Right renal cortex interstitium (tissue), 3 donors: Measurements from ENCODE around the gene DPP7. TPM values are rescaled to one million over a fixed set of nuclear protein-coding genes. Genes with fewer than 3 reads are reported as not detected.
A peak's percentile ranks its signal among the peaks of the same experiment; 100 is the strongest.
"Not testable (repeated sequence)": the region's sequence is repeated elsewhere in the genome, so short reads cannot be mapped to it uniquely, and the experiment has no call there.

Experiments
- DNase-seq, 3 donors: peaks; one replicate each; pipeline ENCODE4 v3.0.0-alpha.2; 2013; ENCODE audit warnings: low read depth in 3 of 3, low spot score in 2 of 3
- polyA plus RNA-seq, 3 donors: library from polyadenylated mRNA; unstranded; fragments of 120-200 nt; gene quantifications; one replicate each; pipeline ENCODE4 v1.2.1, GENCODE V29; 2013; ENCODE audit not compliant: insufficient read length in 3 of 3

Gene DPP7
- polyA plus RNA-seq, 3 donors = 11.8 to 19.8 (median 11.9) TPM

DNA sequence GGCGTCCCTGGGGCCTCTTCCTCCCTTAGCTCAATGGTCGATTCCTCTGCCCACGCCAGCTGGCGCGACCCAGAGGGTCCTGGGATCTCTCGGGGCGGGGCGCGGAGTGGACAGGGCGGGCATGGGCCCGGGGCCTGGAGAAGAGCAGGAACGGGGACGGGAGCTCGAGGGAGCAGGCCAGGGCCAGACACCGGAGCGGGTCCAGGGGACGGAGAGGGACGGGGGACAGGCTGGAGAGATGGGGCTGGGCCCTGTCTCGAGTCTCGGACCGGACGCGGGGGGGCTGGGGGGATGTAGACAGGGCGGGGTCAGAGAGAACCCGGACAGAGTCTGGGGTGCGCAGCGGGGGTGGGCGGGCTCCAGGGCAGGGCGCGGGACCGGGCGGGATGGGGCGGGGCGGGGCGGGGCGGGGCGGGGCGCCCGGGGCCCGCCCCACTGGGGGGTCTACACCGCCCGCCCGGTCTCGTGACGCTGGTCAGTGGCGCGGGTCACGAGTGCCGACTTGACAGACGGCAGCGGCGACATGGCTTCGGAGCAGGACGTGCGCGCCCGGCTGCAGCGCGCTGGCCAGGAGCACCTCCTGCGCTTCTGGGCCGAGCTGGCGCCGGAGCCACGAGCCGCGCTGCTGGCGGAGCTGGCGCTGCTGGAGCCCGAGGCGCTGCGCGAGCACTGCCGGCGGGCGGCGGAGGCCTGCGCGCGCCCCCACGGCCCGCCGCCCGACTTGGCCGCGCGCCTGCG is 37.4 kb downstream of the DPP7 start, which contains the start of gene UAP1L1:
Gene UAP1L1, plus strand, starts transcription at position 508 of the 738 bp plus-strand sequence. Its CDS starts 16 bp downstream, at position 524.
- no peak for DNase-seq

DNA sequence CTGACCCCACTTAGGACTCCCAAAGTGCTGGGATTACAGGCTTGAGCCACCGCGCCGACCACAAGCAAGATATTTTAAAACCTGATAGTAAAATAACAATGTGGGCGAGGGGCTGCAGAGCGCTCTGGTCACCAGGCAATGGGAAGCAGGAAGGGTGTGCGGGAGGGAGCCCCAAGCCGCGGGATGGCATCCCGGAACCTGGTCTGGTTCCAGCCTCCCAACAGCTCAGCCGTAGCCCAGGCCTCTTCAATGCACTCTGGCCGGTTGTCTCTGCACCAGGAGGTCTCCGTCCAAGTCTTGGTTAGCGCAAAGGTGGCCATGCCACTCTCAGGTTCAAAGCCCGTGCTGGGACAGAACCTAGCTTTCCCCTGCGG is 37.9 kb downstream of the DPP7 start:
- no peak for DNase-seq

DNA sequence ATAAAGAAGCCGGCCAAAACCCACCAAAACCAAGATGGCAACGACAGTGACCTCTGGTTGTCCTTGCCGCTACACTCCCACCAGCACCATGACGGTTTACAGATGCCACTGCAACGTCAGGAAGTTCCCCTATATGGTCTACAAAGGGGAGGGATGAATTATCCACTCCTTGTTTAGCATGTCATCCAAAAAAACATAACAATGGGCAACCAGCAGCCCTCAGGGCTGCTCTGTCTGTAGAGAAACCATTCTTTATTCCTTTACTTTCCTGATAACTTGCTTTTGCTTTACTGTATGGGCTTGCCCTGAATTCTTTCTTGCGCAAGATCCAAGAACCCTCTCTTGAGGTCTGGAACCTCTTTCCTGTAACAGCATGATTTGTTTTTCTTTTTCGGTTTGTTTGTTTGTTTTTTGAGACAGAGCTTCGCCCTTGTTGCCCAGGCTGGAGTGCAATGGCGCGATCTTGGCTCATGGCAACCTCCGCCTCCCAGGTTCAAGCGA is 39.2 kb downstream of the DPP7 start:
- no peak for DNase-seq

DNA sequence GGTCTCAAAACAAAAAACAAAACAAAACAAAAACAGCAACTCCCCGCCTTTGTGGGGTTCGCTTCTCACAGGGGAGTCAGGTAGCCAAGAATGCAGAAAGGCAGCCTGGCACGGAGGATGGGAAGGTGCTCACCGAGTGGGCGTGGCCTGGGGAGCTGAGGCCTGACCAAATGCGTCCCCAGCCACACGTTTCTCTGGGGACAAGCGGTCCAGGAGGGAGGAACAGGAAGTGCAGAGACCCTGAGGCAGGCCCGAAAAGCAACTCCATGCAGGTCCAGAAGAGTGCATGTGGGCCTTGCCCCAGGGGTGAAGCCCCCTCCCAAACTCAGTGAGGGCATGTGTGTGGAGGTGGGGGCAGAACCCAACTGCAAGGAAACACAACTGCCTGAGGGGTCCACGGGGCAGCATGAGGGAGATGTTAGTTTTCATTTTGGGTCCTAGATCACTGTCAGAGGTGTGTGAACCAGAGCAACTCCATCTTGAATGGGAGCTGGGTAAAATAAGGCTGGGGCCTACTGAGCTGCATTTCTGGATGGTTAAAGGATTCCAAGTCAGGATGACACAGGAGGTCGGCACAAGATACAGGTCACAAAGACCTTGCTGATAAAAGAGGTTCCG is 39.8 kb downstream of the DPP7 start:
- DNase-seq = no peak

DNA sequence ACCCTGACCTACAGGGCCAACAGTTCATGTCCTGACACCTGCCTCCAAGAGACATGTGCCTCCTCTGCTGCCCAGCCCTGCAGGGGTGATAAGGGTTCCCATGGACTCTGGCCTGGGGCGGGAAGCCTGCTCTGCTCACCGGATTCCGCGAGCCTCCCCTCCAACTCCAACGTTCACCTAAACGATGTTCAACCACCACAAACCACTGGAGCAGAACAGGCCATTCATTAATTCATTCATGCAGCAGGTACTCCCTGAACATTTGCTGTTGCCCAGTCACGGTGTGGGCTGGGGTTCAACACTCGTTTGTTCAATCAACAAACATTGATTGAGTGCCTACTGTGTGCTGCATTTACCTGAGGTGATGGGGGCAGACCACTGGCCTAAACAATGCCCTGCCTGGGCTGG is 40.5 kb downstream of the DPP7 start:
- DNase-seq = no peak

DNA sequence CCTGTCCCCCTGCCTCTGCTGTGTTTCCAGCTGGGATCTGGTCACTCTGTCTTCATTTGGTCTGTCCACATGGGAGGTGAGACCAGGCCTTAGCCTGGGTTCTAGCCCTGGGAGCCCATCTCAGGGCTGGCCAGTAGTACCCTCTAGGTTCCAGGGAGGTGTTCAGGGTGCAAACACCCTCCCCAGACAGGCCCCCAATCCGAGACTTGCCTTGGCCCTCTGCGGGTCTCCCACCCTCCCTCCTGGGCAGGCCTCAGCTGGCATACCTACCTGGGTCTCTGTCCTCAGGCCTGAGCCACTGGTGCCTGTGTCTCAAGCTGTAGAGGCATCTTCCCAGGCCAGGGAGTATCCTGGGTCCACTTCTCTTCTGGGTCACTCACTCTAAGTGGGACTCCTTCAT is 43.3 kb downstream of the DPP7 start:
- DNase-seq = no peak

DNA sequence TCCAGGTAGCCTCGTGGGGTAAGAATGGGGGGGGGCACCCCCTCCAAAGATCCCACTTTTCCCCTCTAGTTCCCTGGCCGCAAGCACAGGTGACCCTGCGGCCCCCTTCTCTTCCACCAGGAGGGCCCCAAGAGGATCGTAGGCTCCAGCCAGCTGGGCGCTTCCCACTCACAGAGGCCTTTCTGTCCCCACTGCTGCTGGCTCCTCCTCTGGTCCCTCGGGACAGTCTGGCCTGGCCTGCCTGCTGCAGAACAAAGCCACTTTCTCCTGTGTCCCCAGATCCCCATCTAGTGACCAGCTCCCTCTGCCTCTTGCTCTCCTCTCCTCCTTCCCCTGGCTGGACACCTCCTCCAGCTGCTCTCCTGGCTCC is 43.6 kb downstream of the DPP7 start:
- no peak for DNase-seq

DNA sequence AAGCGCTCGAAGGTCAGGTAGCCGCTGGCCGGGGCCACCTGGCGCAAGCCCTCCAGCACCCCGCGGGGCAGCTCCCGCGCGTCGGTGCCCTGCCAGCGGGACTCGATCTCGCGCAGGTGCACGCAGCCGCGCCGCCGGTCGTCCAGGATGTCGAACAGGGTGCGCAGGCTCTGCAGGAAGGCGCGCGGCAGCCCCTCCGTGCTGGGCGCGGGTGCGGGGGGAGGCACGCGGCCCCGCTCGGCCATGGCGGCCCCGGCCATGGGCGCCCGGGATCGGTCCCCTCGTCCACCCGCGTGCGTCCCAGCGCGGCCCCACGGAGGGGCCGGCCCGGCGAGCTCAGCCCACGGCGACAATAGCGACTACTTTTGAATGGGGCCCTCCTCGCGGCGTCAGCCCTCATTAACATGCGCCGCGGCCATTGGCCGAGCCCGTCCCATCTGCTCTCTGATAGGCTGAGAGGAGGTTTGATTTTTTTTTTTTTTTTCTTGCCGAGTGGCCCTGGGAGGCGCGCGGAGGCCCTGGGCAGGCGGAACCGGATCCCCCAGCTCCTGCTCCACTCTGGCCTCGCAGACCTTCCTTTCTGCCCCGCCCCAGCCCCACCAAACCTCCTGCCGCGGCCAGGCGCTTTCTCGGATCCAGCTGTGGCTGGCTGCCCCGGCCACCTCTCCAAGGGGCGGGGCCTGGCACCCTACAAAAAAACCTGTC is 44.2 kb downstream of the DPP7 start, which contains the start of gene SAPCD2:
Gene SAPCD2, minus strand, starts transcription at position 357 of the 705 bp plus-strand sequence. Its CDS starts 97 bp downstream, at position 260.
- DNase-seq = peak in 1 of 3 donors; percentile 69

DNA sequence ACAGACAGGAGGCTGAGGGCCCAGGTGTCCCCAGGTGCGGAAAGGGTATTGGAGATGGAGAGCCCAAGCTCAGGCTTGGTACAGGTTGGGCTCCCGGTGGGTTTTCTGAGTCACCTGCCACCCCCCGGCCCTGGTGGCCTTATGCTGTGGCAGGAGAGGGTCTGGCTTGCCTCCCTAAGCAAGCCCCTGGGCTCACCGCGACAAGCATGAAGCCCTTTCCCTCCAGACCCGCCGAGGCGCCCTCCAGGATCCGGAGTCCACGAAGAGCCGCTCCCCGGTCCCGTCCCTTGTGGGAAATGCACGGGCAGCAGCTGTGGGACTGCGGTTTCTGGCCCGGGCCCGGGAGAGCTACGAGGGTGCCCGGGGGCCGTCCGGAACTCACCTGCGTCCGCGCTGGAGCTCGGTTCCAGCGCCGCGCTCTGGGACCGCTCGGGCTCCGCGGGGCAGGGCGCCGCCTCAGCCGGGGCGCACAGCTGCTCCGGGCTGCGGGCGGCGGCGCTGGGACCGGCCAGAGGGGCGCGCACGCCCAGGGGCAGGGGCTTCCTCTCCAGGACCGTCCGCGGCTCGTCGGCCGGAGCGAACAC is 44.9 kb downstream of the DPP7 start:
- DNase-seq = no peak

DNA sequence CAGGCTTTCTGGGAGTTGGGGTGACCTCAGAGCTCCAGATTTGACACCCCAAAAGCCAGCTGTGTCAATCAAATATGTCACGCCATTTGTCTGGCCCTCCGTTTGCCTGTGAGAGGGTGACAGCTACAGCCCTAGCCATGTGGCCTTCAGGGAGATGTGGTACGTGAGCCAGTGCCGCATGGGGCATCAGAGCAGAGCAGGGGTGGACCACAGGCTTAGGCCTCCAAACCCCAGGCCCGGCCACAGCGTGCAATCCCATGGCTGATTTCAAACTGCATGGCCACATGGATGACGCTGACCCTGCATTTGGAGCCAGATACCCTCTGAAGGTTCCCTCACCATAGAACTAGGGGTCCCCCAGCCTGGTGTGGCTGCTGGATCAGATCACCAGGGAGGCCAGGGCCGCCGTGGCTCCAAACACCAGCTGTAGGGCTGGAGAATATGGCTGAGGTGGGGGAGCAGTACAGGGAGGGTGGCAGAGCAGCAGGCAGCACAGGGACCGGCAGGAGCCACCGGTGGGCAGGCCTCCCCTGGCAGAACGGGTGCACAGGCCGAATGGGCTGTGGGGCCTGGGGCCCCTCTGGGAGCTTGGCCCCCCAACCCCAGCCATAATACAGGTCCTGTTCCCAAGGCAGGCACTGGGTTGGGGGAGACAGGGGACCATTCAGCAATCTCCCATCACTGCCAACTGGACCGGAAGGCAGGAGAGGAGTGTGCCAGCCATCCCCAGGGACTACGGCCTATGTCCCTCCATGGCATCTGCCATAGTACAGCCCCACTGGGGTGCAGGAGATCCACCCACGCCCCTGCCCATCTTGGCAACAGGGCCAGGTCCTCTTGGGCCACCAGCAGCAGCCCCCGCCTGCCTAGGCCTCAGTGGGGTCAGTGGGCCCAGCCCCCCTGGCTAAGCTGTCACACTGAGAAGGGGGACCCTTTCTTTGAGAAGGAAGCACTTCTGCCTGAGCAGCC is 45.7 kb downstream of the DPP7 start:
- no peak for DNase-seq

DNA sequence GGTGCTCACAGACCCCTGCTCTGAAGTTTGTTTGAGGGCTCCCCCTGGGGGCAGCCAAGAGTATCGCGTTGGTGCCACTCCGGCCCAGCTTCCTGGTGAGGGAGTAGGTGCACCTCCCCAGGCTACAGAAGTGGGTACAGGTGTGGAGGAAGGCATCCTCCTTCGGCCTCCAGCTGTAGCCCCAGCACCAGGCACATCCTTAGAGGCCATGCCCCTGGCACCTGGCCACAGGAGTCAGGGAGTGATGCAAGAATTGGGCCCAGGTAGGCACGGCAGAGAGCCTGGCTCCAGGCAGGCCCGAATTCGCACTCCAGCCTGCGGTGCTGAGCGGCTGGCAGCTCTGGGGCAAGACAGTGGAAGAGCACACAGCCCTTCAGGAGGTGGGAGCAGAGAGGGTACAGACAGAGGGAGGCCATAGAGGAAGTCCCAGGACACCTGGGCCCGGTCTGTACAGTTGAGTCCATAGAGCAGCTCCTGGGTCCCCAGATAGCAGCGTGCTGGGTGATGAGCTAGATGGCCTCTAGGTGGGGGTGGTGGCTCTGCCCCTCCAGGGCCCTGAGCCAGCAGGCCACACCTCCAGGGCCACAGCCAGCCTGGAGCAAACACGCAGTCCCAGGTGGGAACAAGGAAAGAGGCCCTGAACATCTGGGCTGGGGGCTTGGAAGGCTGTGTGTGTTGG is 46.5 kb downstream of the DPP7 start:
- DNase-seq = no peak

DNA sequence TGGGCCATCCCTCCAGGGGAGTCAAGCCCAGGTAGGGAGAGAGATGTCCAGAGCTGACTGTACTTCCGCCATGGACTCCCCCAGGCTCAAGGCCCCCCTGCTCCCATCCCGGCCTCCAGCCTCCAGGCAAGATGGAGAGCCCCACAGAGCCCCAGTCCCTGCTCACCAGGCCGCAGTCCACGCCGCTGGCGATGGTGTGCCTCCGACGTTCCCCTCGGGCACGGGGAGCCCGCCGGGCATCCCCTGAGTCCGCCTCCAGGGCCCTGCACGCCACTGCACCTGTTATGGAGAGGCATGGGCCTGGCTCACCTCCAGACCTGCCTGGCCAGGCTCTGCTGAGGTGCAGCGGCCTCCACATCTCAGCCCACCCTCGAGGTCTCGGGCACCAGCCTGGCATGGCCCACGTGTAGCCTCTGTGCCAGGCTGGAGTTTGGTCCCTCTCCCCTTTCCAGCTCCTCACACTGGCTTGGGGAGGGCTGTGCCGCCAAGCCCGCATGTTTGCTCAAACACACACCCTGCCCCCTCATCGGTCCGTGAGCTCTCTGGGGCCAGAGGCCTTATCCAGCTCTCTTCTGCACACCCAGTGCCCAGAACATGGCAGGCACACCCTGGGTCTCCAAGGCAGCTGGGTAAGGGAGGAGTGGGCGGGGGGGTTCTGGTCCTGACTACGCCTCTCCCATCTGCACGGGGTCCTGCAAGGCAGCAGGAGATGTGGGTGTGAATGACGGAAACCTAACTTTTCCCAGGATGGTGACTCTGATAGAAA is 48.3 kb downstream of the DPP7 start:
- no peak for DNase-seq

DNA sequence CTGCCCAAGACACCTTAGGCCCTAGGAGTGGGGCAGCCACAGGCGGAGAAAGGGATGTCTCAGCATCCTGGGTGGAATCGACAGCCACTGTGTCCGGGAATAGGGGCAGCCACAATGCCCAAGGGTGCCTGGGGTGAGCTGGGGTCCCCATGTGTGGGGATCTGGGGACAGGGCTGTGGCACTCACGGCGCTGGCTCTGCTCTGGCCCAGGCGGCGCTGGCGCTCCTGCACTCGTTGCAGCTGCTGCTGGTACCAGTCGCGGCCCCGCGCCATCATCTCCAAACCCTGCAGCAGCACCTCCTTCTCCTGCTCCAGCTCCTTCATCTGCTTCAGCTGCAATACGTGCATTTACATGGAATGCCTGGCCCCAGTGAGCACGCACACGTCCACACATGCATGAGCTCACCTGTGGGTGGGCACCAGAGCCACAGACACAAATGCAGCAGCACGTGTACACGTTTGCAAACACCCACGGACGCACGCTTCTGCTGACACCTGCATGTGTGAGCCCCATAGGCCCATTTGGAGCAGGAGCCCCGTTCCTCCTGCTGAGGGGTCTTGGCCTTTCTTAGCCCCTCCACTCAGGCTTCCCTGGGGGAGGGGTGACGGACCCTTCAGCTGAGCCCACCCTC is 49.1 kb downstream of the DPP7 start:
- DNase-seq = no peak

DNA sequence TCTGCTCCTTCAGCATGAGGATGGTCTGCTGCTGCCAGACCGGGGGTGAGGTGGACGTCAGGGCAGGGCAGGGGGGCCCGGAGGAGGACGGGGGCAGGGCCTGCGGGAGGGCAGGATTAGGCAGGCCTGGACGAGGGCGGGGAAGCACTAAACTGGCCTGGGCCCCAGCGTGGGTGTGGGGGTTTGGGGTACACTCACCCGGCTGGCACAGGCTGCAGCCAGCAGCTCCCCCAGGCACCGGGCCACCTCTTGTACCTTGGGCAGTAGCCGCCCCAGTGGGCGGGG is 49.7 kb downstream of the DPP7 start:
- DNase-seq = no peak

DNA sequence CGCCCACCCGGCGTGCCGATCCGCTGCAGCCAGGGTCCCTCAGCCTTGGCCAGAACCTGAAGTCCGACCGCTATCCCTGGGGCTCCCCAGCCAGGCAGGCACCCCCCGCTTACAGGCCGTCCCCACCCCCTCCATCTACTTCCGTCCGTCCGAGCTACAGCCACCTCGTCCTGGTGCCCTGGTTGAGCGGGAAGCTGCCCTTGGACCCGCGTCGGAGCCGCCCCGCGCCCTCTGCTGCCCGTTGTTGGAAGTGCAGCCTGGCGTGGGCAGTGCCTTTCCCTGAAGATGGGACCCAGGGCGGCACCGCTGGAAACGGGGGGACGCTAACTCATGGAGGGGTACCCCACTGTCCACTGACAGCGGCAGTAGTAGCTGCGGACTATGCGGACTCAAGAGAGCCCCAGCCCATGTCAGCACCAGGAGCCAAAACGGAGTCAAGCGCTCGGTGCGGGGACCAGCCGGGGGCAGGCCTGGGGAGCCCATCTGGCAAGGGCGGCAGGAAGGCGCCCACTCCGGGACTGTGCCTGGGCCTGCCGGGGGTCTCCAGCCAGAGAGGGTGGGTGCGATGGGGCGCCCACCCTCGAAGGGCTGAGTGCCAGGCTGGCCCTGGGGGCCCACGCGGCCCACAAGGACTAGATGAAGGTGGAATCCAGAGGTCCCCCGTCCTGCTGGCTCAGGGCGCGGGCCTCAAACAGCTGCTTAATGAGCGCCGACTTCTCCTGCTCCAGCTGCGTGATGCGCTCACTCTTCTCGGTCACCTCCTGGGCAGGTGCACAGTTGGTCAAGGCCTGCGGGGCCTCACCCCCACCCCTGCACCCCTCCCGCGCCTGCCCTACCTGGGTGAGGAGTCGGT is 50.3 kb downstream of the DPP7 start:
- no peak for DNase-seq

DNA sequence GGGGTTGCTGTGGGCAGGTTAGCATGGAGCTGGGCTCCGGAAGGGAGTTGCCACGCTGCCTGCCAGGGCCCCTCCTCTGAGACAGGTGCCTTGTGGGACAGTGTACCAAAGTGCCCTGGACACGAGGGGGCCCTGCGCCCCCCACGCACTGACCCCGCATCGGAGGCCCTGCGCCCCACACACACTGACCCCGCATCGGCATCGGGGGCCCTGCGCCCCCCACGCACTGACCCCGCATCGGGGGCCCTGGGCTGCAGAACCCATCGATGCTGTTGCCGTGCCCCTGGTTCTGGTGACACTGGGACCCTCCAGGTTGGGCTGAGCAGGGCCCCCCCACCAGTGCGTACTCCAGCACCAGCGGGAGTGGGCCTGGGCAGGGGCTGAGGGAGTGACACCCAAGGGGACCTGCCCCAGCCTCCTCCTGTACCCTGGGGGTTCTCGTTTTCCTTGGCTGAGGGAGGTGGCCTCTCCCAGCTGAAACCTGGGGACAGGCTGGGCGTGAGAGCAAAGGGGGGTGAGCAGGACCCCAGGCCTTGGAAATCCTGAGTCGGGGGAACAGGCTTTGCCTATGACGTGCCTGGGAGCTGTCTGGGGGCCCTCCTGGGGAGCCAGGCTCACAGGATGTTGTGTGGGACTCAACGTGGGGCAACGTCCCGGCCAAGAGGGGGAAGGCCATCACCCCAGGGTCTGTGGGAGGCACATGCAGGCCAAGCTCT is 51.1 kb downstream of the DPP7 start:
- DNase-seq = no peak

DNA sequence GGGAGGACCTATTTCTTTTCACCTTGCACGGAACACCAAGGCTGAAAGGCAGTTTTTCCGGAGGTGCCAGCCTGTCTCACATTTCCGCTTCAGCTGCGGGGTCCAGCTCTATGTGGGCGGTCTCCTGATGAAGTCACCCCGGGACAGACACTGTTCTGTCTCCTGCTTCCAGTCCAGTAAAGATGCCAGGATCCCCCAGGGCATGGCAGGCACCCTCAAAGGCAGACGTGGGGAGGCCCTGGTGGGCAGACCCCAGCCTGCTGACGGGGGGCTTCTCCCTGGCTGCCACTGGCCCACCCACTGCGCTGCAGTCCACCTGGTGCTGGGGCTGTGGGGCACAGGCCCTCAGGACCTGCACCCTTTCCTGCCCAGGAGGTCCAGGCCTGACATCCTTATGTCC is 51.7 kb downstream of the DPP7 start:
- DNase-seq = not testable (repeated sequence)
